Panc1 (cell line): Measurements from ENCODE around the gene COPRS. TPM values are rescaled to one million over a fixed set of nuclear protein-coding genes. Genes with fewer than 3 reads are reported as not detected.

Source experiments
- ATAC-seq: fragments of 200-7000 bp; cut with Tn5 transposase; 2 replicates; pipeline ENCODE4 v1.9.1; 2020; ENCODE audit warnings: mild to moderate bottlenecking, moderate library complexity
- BruUV-seq: library from RNA; stranded (reverse); fragments of 400-500 nt; replicated peaks from 2 replicates; lab custom pipeline; 2021; lab: Mats Ljungman, UMichigan
- CTCF ChIA-PET: fragments of 300-600 bp; sonication (Branson Sonifier 250); formaldehyde crosslinking; loops from one replicate; lab custom pipeline; 2022; ENCODE audit warnings: antibody characterized with exemption; lab: Charles Lee
- POLR2A ChIA-PET: fragments of 300-600 bp; sonication (Branson Sonifier 250); formaldehyde crosslinking; loops from one replicate; lab custom pipeline; 2022; ENCODE audit warnings: antibody characterized with exemption; lab: Charles Lee
- DNase-seq: peaks from one replicate; pipeline ENCODE4 v3.0.0-alpha.2; 2010; ENCODE audit warnings: low read depth, low spot score
- H3K27ac ChIP-seq: 2 replicates; pipeline ENCODE4 v1.5.1; 2011; ENCODE audit warnings: mild to moderate bottlenecking, low read length, inconsistent platforms
- H3K27me3 ChIP-seq: fragments of 200-500 bp; sonication (Bioruptor generic); 2 replicates; pipeline ENCODE4 v1.6.0; 2014; ENCODE audit warnings: low read length, inconsistent platforms; ENCODE audit not compliant: control insufficient read depth, insufficient read depth
- H3K36me3 ChIP-seq: fragments of 200-500 bp; sonication (Bioruptor generic); 2 replicates; pipeline ENCODE4 v1.5.1; 2014; ENCODE audit warnings: inconsistent platforms, mild to moderate bottlenecking, low read length, moderate library complexity; ENCODE audit not compliant: control insufficient read depth, insufficient read depth
- H3K4me1 ChIP-seq: 2 replicates; pipeline ENCODE4 v1.5.1; 2011; ENCODE audit warnings: inconsistent platforms, mild to moderate bottlenecking, low read length, moderate library complexity; ENCODE audit not compliant: control insufficient read depth, insufficient read depth
- H3K4me3 ChIP-seq, 2 experiments: 2 replicates each; pipeline ENCODE4 v1.5.1; 2011 to 2012; ENCODE audit warnings: low read depth in 2 of 2, low read length in 2 of 2, mild to moderate bottlenecking in 2 of 2, inconsistent platforms in 1 of 2, moderate library complexity in 1 of 2
- H3K9me3 ChIP-seq: fragments of 200-500 bp; sonication (Bioruptor generic); 2 replicates; pipeline ENCODE4 v1.5.1; 2014; ENCODE audit warnings: low read depth, mild to moderate bottlenecking, inconsistent platforms, low read length, moderate library complexity; ENCODE audit not compliant: control insufficient read depth, insufficient read depth
- CTCF ChIP-seq: fragments of 450-650 bp; IDR thresholded peaks from 2 replicates; pipeline ENCODE4 v1.5.1; 2017; ENCODE audit warnings: mild to moderate bottlenecking
- POLR2AphosphoS5 ChIP-seq: IDR thresholded peaks from 2 replicates; pipeline ENCODE4 v1.6.1; 2012; ENCODE audit warnings: mild to moderate bottlenecking, low read depth, low read length, moderate library complexity
- REST ChIP-seq, 2 experiments: IDR thresholded peaks; 2 replicates each; pipeline ENCODE4 v1.6.1; 2011 to 2012; ENCODE audit warnings: low read depth in 2 of 2, control low read depth in 1 of 2, low read length in 1 of 2, mild to moderate bottlenecking in 1 of 2, moderate library complexity in 1 of 2; ENCODE audit not compliant: insufficient read depth in 1 of 2
- SIN3A ChIP-seq: IDR thresholded peaks from 2 replicates; pipeline ENCODE4 v1.6.1; 2012; ENCODE audit warnings: low read depth, mild to moderate bottlenecking, low read length, moderate library complexity, borderline replicate concordance; ENCODE audit not compliant: insufficient read depth
- TCF7L2 ChIP-seq: IDR thresholded peaks from 2 replicates; pipeline ENCODE4 v1.6.1; 2011; ENCODE audit warnings: mild to moderate bottlenecking, low read depth, low read length, inconsistent platforms
- in situ Hi-C: cut with HindIII; loops from 2 replicates; pipeline ENCODE4 v1.10.0; 2016; ENCODE audit warnings: low sequenced_read_pairs, low pct_unique_long_range_greater_than_20kb
- intact Hi-C: fragments of 100-400 bp; cut with micrococcal nuclease; formaldehyde crosslinking; loops from one replicate; pipeline ENCODE4 v1.10.0; 2022; ENCODE audit not compliant: unreplicated experiment
- total RNA-seq: library from RNA; stranded (reverse); gene quantifications from one replicate; pipeline ENCODE4 v1.2.1, GENCODE V29; 2021; ENCODE audit not compliant: unreplicated experiment

Gene COPRS
- total RNA-seq, 1 experiment from 2014 or later: 152 TPM

- CTCF ChIA-PET: no interaction called here
- Histone ChIP-seq H3K4me3 (no peak overlapping the region), H3K9me3 (no peaks in the 10 kb centered on the region), H3K27ac (no peak overlapping the region), H3K4me1 (no peaks in the 10 kb centered on the region), H3K36me3 (no peaks in the 10 kb centered on the region), H3K27me3 (no peaks in the 10 kb centered on the region)
- ATAC-seq (no peak), DNase-seq (no peak)
- POLR2A ChIA-PET: no interaction called here
- in situ Hi-C loops: no loop called here
- TF ChIP-seq REST (IDR thresholded peaks at IDR 0.05; ENCODE audit: insufficient read depth in 1 of 2, low read depth in 2 of 2, low read length in 1 of 2): no peak
- no TSS peak for BruUV-seq
- intact Hi-C loops: no loop called here
Observed at GRCh38 chr17:31806921-31807320, 52.1 kb downstream of the COPRS start.

GRCh38 chr17:31803494-31804213 lies 55.4 kb downstream of the COPRS start:
- no peaks in the 10 kb centered on the region for H3K4me1 ChIP-seq
- ChIA-PET CTCF (no interaction called here), POLR2A (no interaction called here)
- BruUV-seq: no TSS peak
- H3K9me3 ChIP-seq: no peaks in the 10 kb centered on the region
- H3K27me3 ChIP-seq: no peaks in the 10 kb centered on the region
- H3K4me3 ChIP-seq: no peak overlapping the region
- TF ChIP-seq SIN3A (no peak), POLR2AphosphoS5 (no peak), TCF7L2 (no peak), CTCF (no peak), REST (IDR thresholded peaks at IDR 0.05; ENCODE audit: insufficient read depth in 1 of 2, low read depth in 2 of 2, low read length in 1 of 2) (no peak)
- H3K27ac ChIP-seq: no peak overlapping the region
- DNase-seq: no peak
- ATAC-seq: peak; percentile 28; the same call in 1 of the 2 replicates
- in situ Hi-C loops (no loop called here), intact Hi-C loops (no loop called here)
- no peaks in the 10 kb centered on the region for H3K36me3 ChIP-seq
